DMS114 treated with DMSO at 0.1 percent for 48 hours (cell line): Measurements from ENCODE around the gene NDST1.
"Not testable (repeated sequence)": the region's sequence is repeated elsewhere in the genome, so short reads cannot be mapped to it uniquely, and the experiment has no call there.

ENCODE experiments used
- DNase-seq: peaks from one replicate; lab custom pipeline; 2025; ENCODE audit not compliant: unreplicated experiment; lab: John Stamatoyannopoulos, UW

The NDST1 gene

GRCh38 chr5:150506571-150507473 lies 1.1 kb upstream of the NDST1 start:
- DNase-seq, result no peak

- DNase-seq, result no peak
Measured at GRCh38 chr5:150508277-150508640, 328 bp downstream of the NDST1 start.

GRCh38 chr5:150508828-150509227 lies 897 bp downstream of the NDST1 start:
- no peak for DNase-seq

- DNase-seq, result no peak
Measured at GRCh38 chr5:150509992-150510391, 2.1 kb downstream of the NDST1 start.

GRCh38 chr5:150510460-150511263 lies 2.7 kb downstream of the NDST1 start:
- DNase-seq, result no peak

GRCh38 chr5:150511578-150512367 lies 3.8 kb downstream of the NDST1 start:
- no peak for DNase-seq

- no peak for DNase-seq
Measured at GRCh38 chr5:150512368-150512747, 4.4 kb downstream of the NDST1 start.

DNA sequence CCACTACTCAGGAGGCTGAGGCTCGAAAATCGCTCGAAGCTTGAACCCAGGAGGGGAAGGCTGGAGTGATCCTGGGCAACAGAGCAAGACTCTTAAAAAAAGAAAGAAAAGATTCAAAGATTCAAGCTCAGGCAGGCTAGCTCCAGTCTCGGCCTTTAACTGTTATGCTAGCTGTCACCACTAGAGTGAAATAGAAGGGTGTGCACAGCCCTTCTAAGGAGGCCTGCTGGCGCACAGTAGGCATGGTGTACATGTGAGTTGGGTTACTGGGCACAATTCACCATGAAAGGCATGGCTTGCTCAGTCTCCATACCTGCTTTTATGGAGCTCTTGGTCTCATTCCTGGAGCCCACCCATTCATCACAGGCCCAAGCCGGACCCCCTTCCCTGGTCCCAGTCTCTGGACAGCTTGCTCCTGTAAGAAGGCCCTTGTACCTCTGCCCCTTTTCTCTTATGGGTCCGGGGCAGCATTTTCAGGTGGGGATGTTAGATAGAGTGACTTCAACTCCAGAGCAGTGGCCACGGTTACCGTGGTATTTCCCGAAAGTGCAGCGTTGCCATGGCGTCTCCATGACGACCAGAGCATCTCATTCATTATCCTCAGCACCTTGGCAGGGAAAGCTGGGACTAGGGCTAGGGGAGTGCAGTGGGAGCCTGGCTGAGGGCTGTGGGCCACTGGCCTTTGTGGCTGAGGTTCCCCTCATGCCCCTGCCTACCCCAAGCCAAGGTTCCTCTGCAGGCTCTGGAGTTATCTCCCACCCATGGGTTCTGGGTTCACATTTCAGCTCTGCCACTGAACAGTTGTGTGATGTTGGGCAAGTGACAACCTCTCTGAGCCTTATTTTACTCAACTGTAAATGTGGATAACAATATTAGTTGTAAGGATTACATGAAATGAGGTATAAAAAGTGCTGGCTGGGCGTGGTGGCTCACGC lies 5.7 kb downstream of the NDST1 start:
- DNase-seq, result no peak

DNA sequence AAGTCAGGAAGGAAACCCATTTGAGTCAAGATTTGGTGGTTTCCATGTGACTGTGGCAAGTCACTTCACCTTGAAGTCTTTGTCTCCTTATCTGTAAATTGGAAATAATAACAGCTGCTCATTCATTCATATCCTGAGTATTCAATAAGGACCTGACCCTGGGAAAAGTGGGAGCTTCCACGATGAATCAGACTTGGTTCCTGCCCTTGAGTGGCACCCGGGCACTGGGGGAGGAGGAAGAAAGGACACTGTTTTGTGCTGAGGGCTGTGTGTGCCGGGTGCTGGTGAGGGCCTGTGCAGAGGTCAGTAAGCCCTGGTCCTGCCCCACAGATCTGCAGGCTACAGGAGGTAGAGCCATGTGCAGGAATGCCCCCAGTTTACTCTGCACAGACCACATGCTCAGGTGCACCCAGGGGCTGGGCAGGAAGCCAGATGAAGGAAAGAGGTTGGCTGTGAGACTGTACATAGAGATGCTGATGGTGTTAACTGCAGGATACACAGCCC lies 6.8 kb downstream of the NDST1 start:
- DNase-seq, result no peak

- no peak for DNase-seq
Measured at GRCh38 chr5:150515446-150515845, 7.5 kb downstream of the NDST1 start.

- no peak for DNase-seq
Measured at GRCh38 chr5:150516011-150516410, 8.1 kb downstream of the NDST1 start.

- DNase-seq, result no peak
Measured at GRCh38 chr5:150517272-150518152, 9.6 kb downstream of the NDST1 start.

DNA sequence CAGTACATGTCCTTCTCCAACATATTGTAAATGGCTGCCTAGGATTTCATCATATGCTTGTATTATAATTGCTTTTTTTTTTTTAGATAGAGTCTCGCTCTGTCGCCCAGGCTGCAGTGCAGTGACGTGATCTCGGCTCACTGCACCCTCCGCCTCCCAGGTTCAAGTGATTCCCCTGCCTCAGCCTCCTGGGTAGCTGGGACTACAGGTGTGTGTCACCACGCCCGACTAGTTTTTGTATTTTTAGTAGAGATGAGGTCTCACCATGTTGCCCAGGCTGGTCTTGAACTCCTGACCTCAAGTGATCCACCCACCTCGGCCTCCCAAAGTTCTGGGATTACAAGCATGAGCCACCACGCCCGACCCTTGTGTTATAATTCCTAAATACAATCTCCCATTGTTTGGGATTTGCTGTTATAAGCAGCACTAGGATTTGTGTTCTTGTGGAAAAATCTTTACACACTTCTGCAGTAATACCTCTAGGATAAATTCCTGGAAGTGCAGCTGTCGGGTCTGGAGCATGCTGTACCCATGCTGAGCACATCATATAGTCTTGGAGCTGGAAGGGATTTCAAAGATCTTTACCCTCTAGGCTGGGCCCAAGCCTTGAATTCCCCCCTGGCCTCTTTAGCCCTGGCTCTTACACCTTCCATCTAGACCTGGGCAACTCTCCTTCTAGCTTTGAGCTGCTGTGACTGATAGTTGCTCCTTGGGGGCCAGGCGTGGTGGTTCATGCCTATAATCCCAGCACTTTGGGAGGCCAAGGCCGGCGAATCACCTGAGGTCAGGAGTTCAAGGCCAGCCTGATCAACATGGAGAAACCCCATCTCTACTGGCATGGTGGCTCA lies 11.0 kb downstream of the NDST1 start:
- not testable (repeated sequence) for DNase-seq

DNA sequence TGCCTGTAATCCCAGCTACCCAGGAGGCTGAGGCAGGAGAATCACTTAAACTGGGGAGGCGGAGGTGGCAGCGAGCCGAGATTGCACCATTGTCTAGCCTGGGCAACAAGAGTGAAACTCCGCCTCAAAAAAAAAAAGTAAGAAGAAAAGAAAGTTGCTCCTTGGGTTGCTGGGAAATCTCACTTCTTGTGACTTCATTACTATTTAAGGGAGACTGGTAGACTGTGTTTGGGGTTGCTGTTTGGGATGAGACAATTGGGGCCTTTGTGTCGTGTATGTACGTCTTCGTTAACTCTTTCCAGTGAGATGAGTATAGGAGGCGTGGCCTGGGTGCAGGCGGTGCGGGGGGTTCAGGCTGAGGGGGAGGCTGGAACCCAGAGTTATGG lies 11.6 kb downstream of the NDST1 start:
- no peak for DNase-seq

GRCh38 chr5:150519978-150520377 lies 12.0 kb downstream of the NDST1 start:
- DNase-seq, result no peak

DNA sequence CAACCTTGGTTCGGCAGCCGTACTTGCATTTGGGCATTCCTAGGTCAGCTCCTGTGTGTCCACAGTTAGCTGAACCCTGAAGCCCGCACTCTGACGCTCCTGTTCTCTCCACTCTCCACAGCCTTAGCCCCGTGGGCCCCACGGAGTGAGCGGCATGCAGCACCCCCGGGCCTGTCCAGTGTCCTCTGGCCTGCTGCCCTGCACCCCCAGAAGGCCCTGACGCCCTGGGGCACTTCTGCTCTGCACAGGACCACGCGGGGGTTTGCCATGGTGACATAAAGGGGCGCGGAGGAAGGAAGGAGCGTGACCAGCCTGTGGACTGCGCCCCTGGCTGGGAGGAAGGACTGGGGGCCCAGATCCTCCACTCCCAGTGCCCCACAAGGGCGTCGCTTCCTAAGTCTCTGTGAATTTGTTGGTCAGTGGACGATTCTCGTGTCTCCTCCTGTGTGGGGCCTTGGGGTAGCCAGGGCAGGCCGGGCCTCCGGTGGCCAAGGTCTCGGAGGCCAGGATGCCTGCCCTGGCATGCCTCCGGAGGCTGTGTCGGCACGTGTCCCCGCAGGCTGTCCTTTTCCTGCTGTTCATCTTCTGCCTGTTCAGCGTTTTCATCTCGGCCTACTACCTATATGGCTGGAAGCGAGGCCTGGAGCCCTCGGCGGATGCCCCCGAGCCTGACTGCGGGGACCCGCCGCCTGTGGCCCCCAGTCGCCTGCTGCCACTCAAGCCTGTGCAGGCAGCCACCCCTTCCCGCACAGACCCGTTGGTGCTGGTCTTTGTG lies 13.0 kb downstream of the NDST1 start:
- DNase-seq, result no peak

DNA sequence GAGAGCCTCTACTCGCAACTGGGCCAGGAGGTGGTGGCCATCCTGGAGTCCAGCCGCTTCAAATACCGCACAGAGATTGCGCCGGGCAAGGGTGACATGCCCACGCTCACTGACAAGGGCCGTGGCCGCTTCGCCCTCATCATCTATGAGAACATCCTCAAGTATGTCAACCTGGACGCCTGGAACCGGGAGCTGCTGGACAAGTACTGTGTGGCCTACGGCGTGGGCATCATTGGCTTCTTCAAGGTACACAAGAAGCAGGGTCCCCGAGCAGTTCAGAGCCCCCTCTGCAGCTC lies 13.5 kb downstream of the NDST1 start:
- no peak for DNase-seq
